Endodermal cell (in vitro differentiated cells): ENCODE data around the gene CINP. TPM values are rescaled to one million over a fixed set of nuclear protein-coding genes. Genes with fewer than 3 reads are reported as not detected.
"Not testable (repeated sequence)": the region's sequence is repeated elsewhere in the genome, so short reads cannot be mapped to it uniquely, and the experiment has no call there.

Experiments
- DNase-seq: peaks from one replicate; pipeline ENCODE4 v3.0.0-alpha.2; 2017
- H3K27ac ChIP-seq: 2 replicates; pipeline ENCODE4 v1.5.1; 2013; ENCODE audit warnings: mild to moderate bottlenecking, low read depth, low read length, moderate library complexity
- H3K27me3 ChIP-seq: 2 replicates; pipeline ENCODE4 v1.6.1; 2013; ENCODE audit warnings: mild to moderate bottlenecking, low read length, moderate library complexity; ENCODE audit not compliant: insufficient read depth, control insufficient read depth, poor library complexity, severe bottlenecking
- H3K36me3 ChIP-seq: 2 replicates; pipeline ENCODE4 v1.7.0; 2013; ENCODE audit warnings: mild to moderate bottlenecking, low read length, moderate library complexity; ENCODE audit not compliant: control insufficient read depth, insufficient read depth
- H3K4me1 ChIP-seq: one replicate; pipeline ENCODE4 v1.7.0; 2013; ENCODE audit warnings: low read length; ENCODE audit not compliant: control insufficient read depth, insufficient read depth
- H3K4me3 ChIP-seq: 2 replicates; pipeline ENCODE4 v1.5.1; 2013; ENCODE audit warnings: mild to moderate bottlenecking, low read length, moderate library complexity
- H3K9ac ChIP-seq: 2 replicates; pipeline ENCODE4 v1.6.1; 2013; ENCODE audit warnings: mild to moderate bottlenecking, low read length, moderate library complexity; ENCODE audit not compliant: poor library complexity, severe bottlenecking; ENCODE audit errors: extremely low read depth
- H3K9me3 ChIP-seq: 2 replicates; pipeline ENCODE4 v1.6.1; 2013; ENCODE audit warnings: mild to moderate bottlenecking, low read length, moderate library complexity; ENCODE audit not compliant: control insufficient read depth
- H3K27ac Mint-ChIP-seq: 2 replicates; pipeline ENCODE4 v1.8.0; 2020; ENCODE audit warnings: mixed read lengths
- H3K27me3 Mint-ChIP-seq: 2 replicates; pipeline ENCODE4 v1.8.0; 2021; ENCODE audit warnings: mild to moderate bottlenecking, mixed read lengths; ENCODE audit not compliant: insufficient read depth
- H3K36me3 Mint-ChIP-seq: 2 replicates; pipeline ENCODE4 v1.8.0; 2020; ENCODE audit warnings: low read depth, mixed read lengths
- H3K4me1 Mint-ChIP-seq: 2 replicates; pipeline ENCODE4 v1.8.0; 2020; ENCODE audit warnings: mixed read lengths
- H3K4me3 Mint-ChIP-seq: 2 replicates; pipeline ENCODE4 v1.8.0; 2020; ENCODE audit warnings: mild to moderate bottlenecking, moderate library complexity, mixed read lengths
- H3K9me3 Mint-ChIP-seq: 2 replicates; pipeline ENCODE4 v1.8.0; 2020; ENCODE audit warnings: mild to moderate bottlenecking, mixed read lengths
- CTCF ChIP-seq: fragments of 200-600 bp; sonication (generic); conservative IDR thresholded peaks from 2 replicates; pipeline ENCODE4 v1.5.0; 2021; ENCODE audit warnings: antibody characterized with exemption, mild to moderate bottlenecking
- WGBS, 2 experiments: methylation state at CpG; one replicate each; pipeline versions ENCODE4 v1.1.5 to v1.1.7; 2013; ENCODE audit warnings: missing lambda C conversion rate in 2 of 2, mixed read lengths in 1 of 2; ENCODE audit not compliant: insufficient coverage in 1 of 2, insufficient read length in 1 of 2; 5-methylcytosine and 5-hydroxymethylcytosine counted together
- total RNA-seq, 2 donors: library from RNA; stranded (reverse); fragmentation: NEBNext Ultra II Directional in 1 of 2; extraction: Animal tissue kit (Norgen Biotek cat#: 25700) in 1 of 2; gene quantifications; 2 replicates in 1 of 2; 3 replicates in 1 of 2; pipeline ENCODE4 v1.2.1, GENCODE V29; 2021

Gene CINP
- total RNA-seq, 2 donors from 2014 or later, result 33.3 to 38.3 TPM

DNA sequence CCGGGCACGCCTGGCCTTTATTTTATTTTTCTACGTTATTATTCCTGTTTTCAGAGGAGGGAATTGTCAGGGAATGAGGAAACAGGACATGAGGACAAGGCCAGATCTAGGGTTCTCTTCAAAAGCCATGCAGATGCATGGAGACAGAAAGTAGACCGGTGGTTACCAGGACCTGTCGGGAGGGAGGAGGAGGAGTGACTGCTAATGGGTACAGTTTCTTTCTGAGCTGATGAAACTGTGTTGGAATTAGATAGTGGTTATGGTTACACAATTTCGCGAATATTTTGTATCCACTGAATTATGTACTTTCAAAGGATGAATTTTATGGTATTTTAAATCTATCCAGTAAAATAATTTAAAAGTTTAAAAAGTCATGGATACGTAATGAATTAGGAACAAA lies 31.9 kb downstream of the CINP start:
- WGBS, 2 experiments, result 97 to 100% methylated on average over 3 to 6 of the region's 8 CpGs
- Mint-ChIP-seq H3K27me3 (no peaks in the 10 kb centered on the region), H3K9me3 (no peaks in the 10 kb centered on the region), H3K4me1 (no peaks in the 10 kb centered on the region), H3K36me3 (peaks cover 45% of the 10 kb centered on the region), H3K27ac (no peak overlapping the region), H3K4me3 (no peak overlapping the region)
- DNase-seq, result no peak
- Histone ChIP-seq H3K27me3 (no peaks in the 10 kb centered on the region), H3K36me3 (peaks cover 38% of the 10 kb centered on the region), H3K4me3 (no peak overlapping the region), H3K9ac (no peak overlapping the region), H3K27ac (no peak overlapping the region), H3K4me1 (no peaks in the 10 kb centered on the region), H3K9me3 (no peaks in the 10 kb centered on the region)
- TF ChIP-seq CTCF, result no peak

GRCh38 chr14:102329381-102329780 lies 33.3 kb downstream of the CINP start:
- H3K4me3 ChIP-seq, H3K9me3 Mint-ChIP-seq, H3K9ac ChIP-seq, DNase-seq, H3K27ac ChIP-seq, H3K4me3 Mint-ChIP-seq, H3K27ac Mint-ChIP-seq, H3K27me3 ChIP-seq, H3K9me3 ChIP-seq, H3K4me1 ChIP-seq, H3K4me1 Mint-ChIP-seq, H3K27me3 Mint-ChIP-seq: not testable (repeated sequence)
- 94 to 95% methylated on average over 6 of the region's 6 CpGs for WGBS, 2 experiments
- peaks cover 36% of the 10 kb centered on the region for H3K36me3 ChIP-seq
- H3K36me3 Mint-ChIP-seq, result peaks cover 34% of the 10 kb centered on the region

DNA sequence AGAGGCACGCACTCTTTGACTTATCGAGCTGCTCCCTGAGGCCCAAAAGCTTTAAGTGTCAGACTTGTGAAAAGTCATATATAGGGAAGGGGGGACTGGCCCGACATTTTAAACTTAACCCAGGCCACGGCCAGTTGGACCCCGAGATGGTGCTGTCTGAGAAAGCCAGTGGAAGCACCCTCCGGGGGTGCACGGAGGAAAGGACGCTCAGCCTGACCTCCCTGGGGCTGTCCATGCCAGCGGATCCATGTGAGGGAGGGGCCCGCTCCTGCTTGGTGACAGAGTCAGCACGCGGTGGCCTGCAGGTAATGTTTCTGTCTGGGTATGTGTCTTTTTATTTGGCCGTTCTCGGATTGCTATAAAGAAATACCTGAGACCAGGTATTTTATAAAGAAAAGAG lies 36.1 kb downstream of the CINP start:
- peaks cover 35% of the 10 kb centered on the region for H3K36me3 ChIP-seq
- no peaks in the 10 kb centered on the region for H3K9me3 ChIP-seq
- DNase-seq, result no peak
- H3K27me3 ChIP-seq, result no peaks in the 10 kb centered on the region
- Mint-ChIP-seq H3K27me3 (no peaks in the 10 kb centered on the region), H3K9me3 (no peaks in the 10 kb centered on the region), H3K4me3 (no peak overlapping the region), H3K27ac (no peak overlapping the region), H3K4me1 (peaks cover 2% of the 10 kb centered on the region), H3K36me3 (peaks cover 17% of the 10 kb centered on the region)
- no peak overlapping the region for H3K4me3 ChIP-seq
- TF ChIP-seq CTCF, result no peak
- WGBS, 2 experiments, result 94 to 95% methylated on average over 14 of the region's 14 CpGs
- no peak overlapping the region for H3K9ac ChIP-seq
- no peaks in the 10 kb centered on the region for H3K4me1 ChIP-seq
- H3K27ac ChIP-seq, result no peak overlapping the region

GRCh38 chr14:102325791-102326345 lies 36.8 kb downstream of the CINP start:
- H3K4me1 Mint-ChIP-seq, result peaks cover 4% of the 10 kb centered on the region
- Histone ChIP-seq H3K9me3 (no peaks in the 10 kb centered on the region), H3K4me1 (peaks cover under 1% of the 10 kb centered on the region), H3K36me3 (peaks cover 31% of the 10 kb centered on the region), H3K27ac (no peak overlapping the region), H3K4me3 (no peak overlapping the region), H3K9ac (no peak overlapping the region), H3K27me3 (no peaks in the 10 kb centered on the region)
- H3K27me3 Mint-ChIP-seq, result no peaks in the 10 kb centered on the region
- no peak overlapping the region for H3K27ac Mint-ChIP-seq
- TF ChIP-seq CTCF, result no peak
- H3K4me3 Mint-ChIP-seq, result no peak overlapping the region
- no peak for DNase-seq
- H3K9me3 Mint-ChIP-seq, result no peaks in the 10 kb centered on the region
- WGBS, 2 experiments, result 83 to 90% methylated on average over 2 to 9 of the region's 9 CpGs
- H3K36me3 Mint-ChIP-seq, result peaks cover 16% of the 10 kb centered on the region
